Natural killer cell (primary cell): ENCODE measurements around the gene MSANTD2. TPM values are rescaled to one million over a fixed set of nuclear protein-coding genes. Genes with fewer than 3 reads are reported as not detected.

Source experiments
- ATAC-seq, 3 donors: fragments of 150-1000 bp in 2 of 3; fragments of 200-7000 bp in 1 of 3; cut with Tn5 transposase; 1 replicate in 1 of 3; 2 replicates in 2 of 3; pipeline ENCODE4 v1.10.0; 2021; ENCODE audit warnings: mild to moderate bottlenecking in 2 of 3, moderate library complexity in 2 of 3
- DNase-seq, 2 donors: peaks; one replicate each; pipeline versions ENCODE4 v3.0.0 to v3.0.0-alpha.2; 2013 to 2021; ENCODE audit warnings: mixed read lengths in 1 of 2
- H3K27ac ChIP-seq: one replicate; pipeline ENCODE4 v1.5.1; 2013; ENCODE audit warnings: mild to moderate bottlenecking, low read length
- H3K27me3 ChIP-seq: one replicate; pipeline ENCODE4 v1.6.1; 2013; ENCODE audit warnings: low read length; ENCODE audit not compliant: control insufficient read depth, insufficient read depth
- H3K36me3 ChIP-seq: one replicate; pipeline ENCODE4 v1.6.1; 2013; ENCODE audit warnings: low read length; ENCODE audit not compliant: control insufficient read depth, insufficient read depth
- H3K4me1 ChIP-seq: one replicate; pipeline ENCODE4 v1.6.1; 2013; ENCODE audit warnings: low read length; ENCODE audit not compliant: control insufficient read depth, insufficient read depth
- H3K4me3 ChIP-seq: one replicate; pipeline ENCODE4 v1.5.1; 2013; ENCODE audit warnings: low read length
- H3K9me3 ChIP-seq: one replicate; pipeline ENCODE4 v1.6.1; 2013; ENCODE audit warnings: low read length; ENCODE audit not compliant: control insufficient read depth, insufficient read depth
- H3K27ac Mint-ChIP-seq, 2 donors: one replicate each; pipeline ENCODE4 v1.8.0; 2022; ENCODE audit warnings: mild to moderate bottlenecking in 2 of 2, mixed read lengths in 2 of 2, moderate library complexity in 1 of 2
- H3K27me3 Mint-ChIP-seq, 2 donors: one replicate each; pipeline ENCODE4 v1.8.0; 2022; ENCODE audit warnings: low read depth in 2 of 2, mixed read lengths in 2 of 2
- H3K36me3 Mint-ChIP-seq: one replicate; pipeline ENCODE4 v1.8.0; 2022; ENCODE audit warnings: mixed read lengths
- H3K4me1 Mint-ChIP-seq, 2 donors: one replicate each; pipeline ENCODE4 v1.8.0; 2022; ENCODE audit warnings: mixed read lengths in 2 of 2
- H3K4me3 Mint-ChIP-seq: one replicate; pipeline ENCODE4 v1.8.0; 2022; ENCODE audit warnings: mild to moderate bottlenecking, moderate library complexity, mixed read lengths
- H3K9me3 Mint-ChIP-seq, 2 donors: one replicate each; pipeline ENCODE4 v1.8.0; 2022; ENCODE audit warnings: mixed read lengths in 2 of 2
- WGBS: methylation state at CpG from one replicate; pipeline ENCODE4 v1.1.7; 2013; ENCODE audit warnings: missing lambda C conversion rate; ENCODE audit not compliant: insufficient coverage; 5-methylcytosine and 5-hydroxymethylcytosine counted together
- intact Hi-C: fragments of 100-400 bp; cut with micrococcal nuclease; formaldehyde crosslinking; loops from one replicate; pipeline ENCODE4 v1.14.2; 2022
- total RNA-seq, 4 donors: library from RNA; stranded (reverse); fragments of 120-200 nt in 1 of 4; gene quantifications; one replicate each; pipeline versions ENCODE4 v1.2.3 to v1.2.4, GENCODE V29; 2013 to 2022
- TF ChIP-seq, protein P1 (sequence below): fragments of 200-600 bp; IDR thresholded peaks from one replicate; pipeline ENCODE4 v1.8.0; 2022; ENCODE audit warnings: antibody characterized with exemption

MSANTD2 gene
- total RNA-seq, 3 donors from 2014 or later (not counting 1 experiment from before 2014, with no cell fraction given): 10.1 to 14.1 (median 13.3) TPM

DNA sequence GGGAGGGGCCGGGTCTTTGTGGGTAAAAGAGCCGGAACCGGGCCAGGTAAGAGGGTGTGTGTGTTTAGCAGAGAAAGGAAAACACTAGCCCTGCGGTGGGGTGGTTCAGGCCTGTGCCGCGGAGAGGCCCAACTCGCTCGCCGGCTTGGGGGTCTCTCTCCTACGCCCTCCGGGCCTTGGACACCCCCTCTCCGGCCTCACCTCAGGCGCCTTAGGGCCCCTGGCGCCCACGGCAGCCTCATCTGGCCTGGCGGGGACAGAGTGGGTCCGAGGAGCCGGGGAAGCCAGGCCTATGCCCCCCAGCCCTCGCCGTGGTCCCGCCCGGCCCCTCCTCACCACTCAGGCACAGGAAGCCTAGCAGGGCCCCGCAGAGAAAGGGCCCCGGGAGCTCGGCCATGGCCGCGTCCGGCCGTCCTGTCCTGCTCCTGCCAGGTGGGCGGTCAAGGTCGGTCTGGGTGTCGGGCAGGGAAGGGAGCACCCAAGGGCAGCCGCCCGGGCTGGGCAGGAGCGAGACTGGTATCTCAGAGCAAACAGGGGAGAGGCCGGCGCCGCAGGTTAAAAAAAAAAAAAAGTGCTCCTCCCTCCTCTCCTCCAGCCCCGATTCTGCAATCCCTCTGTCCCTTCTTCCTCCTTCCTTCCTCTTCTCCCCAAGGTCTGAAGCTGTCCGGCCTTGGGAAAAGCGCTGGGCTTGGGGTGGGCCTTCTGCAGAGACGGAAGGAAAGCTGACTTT lies 48.3 kb downstream of the MSANTD2 start, which contains the start of gene VSIG2:
Gene VSIG2, minus strand, starts transcription at position 515 of the 730 bp plus-strand sequence. Its CDS starts 118 bp downstream, at position 397.
- H3K9me3 Mint-ChIP-seq: no peaks in the 10 kb centered on the region
- peaks cover 21 to 27% of the 10 kb centered on the region in 2 donors for H3K27me3 Mint-ChIP-seq
- H3K4me3 Mint-ChIP-seq: no peak within 1 kb of the TSS
- no peaks in the 10 kb centered on the region for H3K9me3 ChIP-seq
- no peaks in the 10 kb centered on the region for H3K36me3 Mint-ChIP-seq
- WGBS: 79% methylated on average over 42 of the region's 42 CpGs
- no peaks in the 10 kb centered on the region for H3K4me1 Mint-ChIP-seq
- intact Hi-C loops: no loop called here
- H3K4me3 ChIP-seq: no peak within 1 kb of the TSS
- H3K27me3 ChIP-seq: no peaks in the 10 kb centered on the region
- H3K4me1 ChIP-seq: peaks cover 18% of the 10 kb centered on the region
- H3K27ac Mint-ChIP-seq: no peak within 1 kb of the TSS
- no peaks in the 10 kb centered on the region for H3K36me3 ChIP-seq
- TF ChIP-seq, protein P1, sequence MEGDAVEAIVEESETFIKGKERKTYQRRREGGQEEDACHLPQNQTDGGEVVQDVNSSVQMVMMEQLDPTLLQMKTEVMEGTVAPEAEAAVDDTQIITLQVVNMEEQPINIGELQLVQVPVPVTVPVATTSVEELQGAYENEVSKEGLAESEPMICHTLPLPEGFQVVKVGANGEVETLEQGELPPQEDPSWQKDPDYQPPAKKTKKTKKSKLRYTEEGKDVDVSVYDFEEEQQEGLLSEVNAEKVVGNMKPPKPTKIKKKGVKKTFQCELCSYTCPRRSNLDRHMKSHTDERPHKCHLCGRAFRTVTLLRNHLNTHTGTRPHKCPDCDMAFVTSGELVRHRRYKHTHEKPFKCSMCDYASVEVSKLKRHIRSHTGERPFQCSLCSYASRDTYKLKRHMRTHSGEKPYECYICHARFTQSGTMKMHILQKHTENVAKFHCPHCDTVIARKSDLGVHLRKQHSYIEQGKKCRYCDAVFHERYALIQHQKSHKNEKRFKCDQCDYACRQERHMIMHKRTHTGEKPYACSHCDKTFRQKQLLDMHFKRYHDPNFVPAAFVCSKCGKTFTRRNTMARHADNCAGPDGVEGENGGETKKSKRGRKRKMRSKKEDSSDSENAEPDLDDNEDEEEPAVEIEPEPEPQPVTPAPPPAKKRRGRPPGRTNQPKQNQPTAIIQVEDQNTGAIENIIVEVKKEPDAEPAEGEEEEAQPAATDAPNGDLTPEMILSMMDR: no peak
- ATAC-seq (no peak), DNase-seq (no peak)
- H3K27ac ChIP-seq: no peak within 1 kb of the TSS

GRCh38 chr11:124751391-124751740 lies 48.8 kb downstream of the MSANTD2 start:
- 85% methylated on average over 11 of the region's 11 CpGs for WGBS
- no peaks in the 10 kb centered on the region for H3K36me3 Mint-ChIP-seq

DNA sequence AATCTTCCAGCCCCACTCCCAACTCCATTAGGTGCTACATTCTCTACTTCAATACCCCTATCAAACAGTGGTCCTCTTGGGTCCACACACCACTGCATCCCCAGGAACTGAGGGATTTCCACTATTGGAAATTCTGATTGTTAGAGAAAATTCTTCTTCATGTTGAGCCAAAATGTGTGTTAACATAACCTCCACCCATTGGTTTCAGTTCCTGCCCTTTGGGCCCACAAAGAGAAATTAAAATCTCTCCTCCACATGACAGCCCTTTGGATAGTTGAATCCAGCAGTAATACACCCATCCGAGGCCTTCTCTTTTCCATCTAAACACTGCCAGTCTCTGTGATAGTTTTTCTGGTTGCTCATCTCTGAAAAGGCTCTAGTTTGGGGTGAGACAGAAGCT lies 50.3 kb downstream of the MSANTD2 start:
- DNase-seq (no peak), ATAC-seq (no peak)
- no peak overlapping the region for H3K27ac Mint-ChIP-seq
- intact Hi-C loops: no loop called here
- H3K4me1 Mint-ChIP-seq: peaks cover 0 to 7% of the 10 kb centered on the region in 2 donors
- no peaks in the 10 kb centered on the region for H3K9me3 Mint-ChIP-seq
- no peaks in the 10 kb centered on the region for H3K36me3 Mint-ChIP-seq
- H3K4me3 ChIP-seq: no peak overlapping the region
- TF ChIP-seq, protein P1: no peak
- H3K36me3 ChIP-seq: no peaks in the 10 kb centered on the region
- H3K27me3 Mint-ChIP-seq: peaks cover 14 to 22% of the 10 kb centered on the region in 2 donors
- H3K9me3 ChIP-seq: no peaks in the 10 kb centered on the region
- 100% methylated on average over 1 of the region's 1 CpG for WGBS
- no peak overlapping the region for H3K4me3 Mint-ChIP-seq
- peaks cover 31% of the 10 kb centered on the region for H3K4me1 ChIP-seq
- H3K27ac ChIP-seq: no peak overlapping the region
- H3K27me3 ChIP-seq: no peaks in the 10 kb centered on the region

More at GRCh38 chr11:124751391-124751740, 48.8 kb downstream of the MSANTD2 start:
- TF ChIP-seq, protein P1: no peak
- H3K27ac ChIP-seq: no peak overlapping the region
- Mint-ChIP-seq H3K9me3 (no peaks in the 10 kb centered on the region), H3K27ac (no peak overlapping the region), H3K4me3 (no peak overlapping the region), H3K4me1 (peaks cover 0 to 5% of the 10 kb centered on the region in 2 donors), H3K27me3 (peaks cover 16 to 24% of the 10 kb centered on the region in 2 donors)
- H3K4me3 ChIP-seq: no peak overlapping the region
- ATAC-seq (no peak), DNase-seq (no peak)
- intact Hi-C loops: no loop called here
- no peaks in the 10 kb centered on the region for H3K36me3 ChIP-seq
- H3K27me3 ChIP-seq: no peaks in the 10 kb centered on the region
- peaks cover 23% of the 10 kb centered on the region for H3K4me1 ChIP-seq
- no peaks in the 10 kb centered on the region for H3K9me3 ChIP-seq
